GM12873 (cell line): ENCODE data around the gene PAQR7.

Source experiments
- TF ChIP-seq, protein P1 (sequence below): IDR thresholded peaks from 2 replicates; pipeline ENCODE4 v1.5.1; 2012; ENCODE audit warnings: low read depth, mild to moderate bottlenecking, moderate library complexity, low read length, control low read depth; ENCODE audit not compliant: insufficient read depth; ENCODE audit errors: missing control alignments

PAQR7 gene

DNA sequence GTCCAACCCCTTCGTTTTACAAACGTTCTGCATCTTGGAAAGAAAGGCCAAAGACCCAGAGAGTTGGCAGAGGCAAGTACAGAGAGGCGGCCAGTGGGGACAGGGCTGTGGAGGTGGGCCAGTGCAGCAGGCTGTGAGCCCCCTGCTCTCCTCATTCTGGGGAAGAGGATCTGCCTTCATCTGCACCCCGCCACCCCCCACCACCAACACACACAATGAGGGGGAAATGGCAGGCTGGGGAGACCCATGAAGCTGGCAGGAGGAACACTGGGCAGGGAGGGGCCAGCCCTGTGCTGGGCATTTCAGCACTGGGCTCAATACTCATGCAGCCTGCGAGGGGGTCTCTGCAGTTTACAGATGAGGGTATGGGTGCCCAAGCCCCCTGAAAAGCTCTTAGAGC is 16.1 kb upstream of the PAQR7 start:
- TF ChIP-seq, protein P1, sequence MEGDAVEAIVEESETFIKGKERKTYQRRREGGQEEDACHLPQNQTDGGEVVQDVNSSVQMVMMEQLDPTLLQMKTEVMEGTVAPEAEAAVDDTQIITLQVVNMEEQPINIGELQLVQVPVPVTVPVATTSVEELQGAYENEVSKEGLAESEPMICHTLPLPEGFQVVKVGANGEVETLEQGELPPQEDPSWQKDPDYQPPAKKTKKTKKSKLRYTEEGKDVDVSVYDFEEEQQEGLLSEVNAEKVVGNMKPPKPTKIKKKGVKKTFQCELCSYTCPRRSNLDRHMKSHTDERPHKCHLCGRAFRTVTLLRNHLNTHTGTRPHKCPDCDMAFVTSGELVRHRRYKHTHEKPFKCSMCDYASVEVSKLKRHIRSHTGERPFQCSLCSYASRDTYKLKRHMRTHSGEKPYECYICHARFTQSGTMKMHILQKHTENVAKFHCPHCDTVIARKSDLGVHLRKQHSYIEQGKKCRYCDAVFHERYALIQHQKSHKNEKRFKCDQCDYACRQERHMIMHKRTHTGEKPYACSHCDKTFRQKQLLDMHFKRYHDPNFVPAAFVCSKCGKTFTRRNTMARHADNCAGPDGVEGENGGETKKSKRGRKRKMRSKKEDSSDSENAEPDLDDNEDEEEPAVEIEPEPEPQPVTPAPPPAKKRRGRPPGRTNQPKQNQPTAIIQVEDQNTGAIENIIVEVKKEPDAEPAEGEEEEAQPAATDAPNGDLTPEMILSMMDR: no peak

DNA sequence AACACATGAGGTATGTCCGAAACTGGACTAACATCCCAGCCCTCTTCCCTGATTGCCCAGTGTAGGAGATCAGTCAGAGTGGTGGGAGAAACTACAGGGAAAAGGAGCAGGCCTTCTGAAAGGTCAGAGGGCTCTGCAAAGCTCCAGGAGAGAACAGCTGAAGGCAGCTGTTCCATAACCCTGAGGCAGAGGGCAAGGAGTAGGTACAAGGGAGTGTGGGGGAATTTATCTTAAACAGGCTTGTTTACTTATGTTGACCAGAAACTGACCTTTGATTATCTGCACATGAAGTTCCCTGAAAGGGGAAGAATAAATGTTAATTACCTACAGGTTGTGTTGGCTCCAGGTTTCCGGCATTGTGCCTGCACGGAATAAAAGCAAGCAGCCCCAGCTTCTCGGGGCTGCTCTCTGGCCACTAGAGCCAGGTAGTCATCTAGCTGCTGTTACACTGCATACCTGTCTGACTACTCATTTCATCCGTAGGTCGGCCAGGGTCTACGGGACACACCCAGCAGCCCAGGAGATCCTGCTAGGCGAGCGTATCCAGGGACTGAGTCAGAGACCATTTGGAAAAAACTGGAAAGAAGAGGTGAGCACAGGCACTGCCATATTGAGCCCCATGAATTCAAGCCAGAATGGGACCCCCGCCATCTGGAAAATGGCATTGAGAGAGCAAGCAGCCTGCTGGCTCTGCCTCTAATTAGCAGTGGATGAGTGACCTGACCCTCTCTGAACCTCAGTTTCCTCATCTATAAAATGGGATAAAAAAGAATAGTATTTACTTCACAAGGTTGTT is 14.9 kb upstream of the PAQR7 start:
- TF ChIP-seq, protein P1: no peak

DNA sequence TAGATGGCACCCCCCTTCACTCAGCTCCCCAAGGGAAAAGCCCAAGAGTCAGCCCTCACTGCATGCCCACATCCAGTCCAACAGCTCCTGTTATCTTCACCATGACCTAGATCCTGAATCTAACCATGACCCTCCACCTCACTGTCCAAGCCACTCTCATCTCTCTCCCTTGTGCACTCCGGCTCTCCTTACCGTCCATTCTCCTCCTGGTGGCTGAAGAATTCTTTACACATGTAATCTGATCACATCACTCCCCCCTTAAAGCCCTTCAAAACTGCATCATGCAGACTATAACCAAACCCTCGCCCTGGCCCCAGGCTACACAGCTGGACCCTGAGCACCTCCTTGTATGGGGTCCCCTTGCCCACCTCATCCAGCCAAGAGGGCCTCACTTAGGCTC is 14.0 kb upstream of the PAQR7 start:
- TF ChIP-seq, protein P1: no peak

DNA sequence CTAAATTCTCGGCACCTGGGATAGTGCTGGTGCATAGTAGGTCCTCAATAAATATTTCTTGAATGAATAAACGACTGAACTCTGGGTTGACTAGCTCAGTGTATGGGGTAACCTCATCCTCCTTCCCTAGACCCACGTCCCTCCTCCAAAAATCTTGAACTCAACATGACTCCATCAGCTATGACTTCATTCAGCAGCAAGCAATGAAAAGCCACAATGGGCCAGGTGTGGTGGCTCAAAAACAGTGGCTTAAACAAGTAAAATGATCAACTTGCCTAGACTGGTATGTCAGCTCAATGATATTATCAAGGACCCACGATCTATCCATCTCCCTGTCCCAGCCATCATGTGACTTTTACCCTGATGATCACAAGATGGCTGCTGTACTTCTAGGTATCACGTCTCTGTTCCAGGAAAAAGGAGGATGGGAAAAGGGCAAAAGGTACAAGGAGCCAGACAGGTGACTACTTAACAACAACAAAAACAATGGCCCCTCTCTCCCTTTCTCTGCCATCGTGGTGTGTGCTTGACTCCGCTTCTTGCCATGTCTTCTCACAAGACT is 13.0 kb upstream of the PAQR7 start:
- TF ChIP-seq, protein P1: no peak

DNA sequence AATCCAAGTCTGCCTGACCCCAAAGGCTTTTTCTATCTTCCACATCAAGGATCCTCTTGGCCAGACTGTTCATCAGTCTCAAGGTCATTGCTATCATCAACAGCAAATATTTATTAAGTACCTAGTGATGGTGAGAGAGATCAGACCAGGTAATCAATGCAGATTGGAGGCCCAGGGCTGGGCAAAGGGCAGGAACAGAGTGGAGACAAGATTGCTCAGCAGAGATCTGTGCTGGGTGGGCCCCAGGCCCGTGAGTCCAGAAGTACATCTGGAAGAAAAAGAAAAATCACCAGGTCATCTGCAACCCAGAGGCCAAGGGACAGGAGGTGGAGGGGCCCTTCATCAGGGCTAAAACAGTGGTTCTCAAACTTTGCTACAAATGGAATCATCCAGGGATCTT is 10.1 kb upstream of the PAQR7 start:
- TF ChIP-seq, protein P1: no peak

DNA sequence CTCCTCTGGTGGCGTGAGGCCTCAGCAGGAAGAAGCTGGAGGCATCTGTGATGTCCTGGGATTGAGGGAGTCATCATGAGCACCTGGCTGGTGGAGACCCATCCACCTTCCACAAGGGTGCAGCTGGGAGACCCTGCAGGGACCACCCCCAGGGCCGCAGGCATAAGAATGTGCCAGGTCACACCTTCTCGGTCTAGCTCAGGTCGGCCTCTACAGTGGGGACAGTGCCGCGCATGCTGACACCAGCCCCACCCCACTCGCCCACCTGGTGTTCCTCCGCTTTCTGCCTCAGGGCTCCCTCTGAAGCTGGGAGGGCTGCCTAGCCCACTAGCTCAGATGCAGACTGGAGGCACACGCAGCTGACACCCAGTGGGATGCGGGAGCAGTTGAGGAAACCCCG is 5.8 kb upstream of the PAQR7 start:
- TF ChIP-seq, protein P1: no peak

DNA sequence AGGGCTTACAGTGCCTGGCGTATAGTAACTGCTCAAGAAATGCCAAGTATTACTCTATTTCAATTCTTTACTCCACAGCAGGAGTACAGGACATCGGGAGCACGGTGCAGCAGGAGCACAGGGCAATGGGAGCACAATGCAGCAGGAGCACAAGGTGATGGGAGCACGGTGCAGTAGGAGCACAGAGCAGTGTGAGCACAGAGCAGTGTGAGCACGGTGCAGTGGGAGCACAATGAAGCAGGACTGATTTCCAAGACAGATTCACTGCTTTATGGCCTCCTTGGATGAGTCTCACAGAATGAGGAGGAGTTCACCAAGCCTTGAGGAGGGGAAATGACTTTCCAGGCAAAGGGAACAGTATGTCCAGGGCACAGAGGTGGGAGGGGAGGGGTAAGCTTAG is 5.0 kb upstream of the PAQR7 start:
- TF ChIP-seq, protein P1: no peak
